ENCODE data around the gene DDX50.
A peak's percentile ranks its signal among the peaks of the same experiment; 100 is the strongest.
"Not testable (repeated sequence)": the region's sequence is repeated elsewhere in the genome, so short reads cannot be mapped to it uniquely, and the experiment has no call there.

The DDX50 gene

DNA sequence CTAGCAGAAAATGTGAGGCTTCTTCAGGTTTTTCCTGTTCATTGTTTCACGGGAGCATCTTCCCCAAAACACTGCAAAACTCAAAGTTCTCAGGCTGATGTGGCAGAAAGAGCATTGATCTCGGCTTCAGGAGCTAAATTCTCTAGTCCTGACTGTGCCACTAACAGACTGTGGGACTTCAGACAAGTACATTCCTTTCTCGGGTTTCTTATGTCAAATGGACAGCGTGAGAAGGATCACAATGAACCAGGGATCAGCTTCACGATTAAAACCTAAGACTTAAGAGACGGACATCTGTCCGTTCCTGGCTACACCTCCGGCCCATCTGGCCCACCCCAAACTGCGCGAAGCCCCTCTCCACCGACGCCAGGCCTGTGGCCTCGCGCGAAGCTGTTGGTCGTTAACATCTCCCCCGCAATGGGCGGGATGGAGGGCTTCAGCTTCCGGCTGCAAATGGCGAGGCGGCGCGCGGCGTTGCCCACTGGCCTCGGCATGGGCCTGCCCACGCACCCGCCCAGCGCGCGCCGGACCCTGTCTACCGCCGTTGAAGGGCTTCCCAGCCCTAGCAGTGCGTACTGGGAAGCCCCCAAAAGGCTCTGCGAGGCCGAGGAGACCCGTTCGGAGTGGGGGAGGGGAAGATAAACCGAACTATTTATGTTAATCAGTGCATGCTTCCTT lies 549 bp upstream of the DDX50 start:
- DNase-seq (ENCODE audit: low read depth in 3 of 3), result no peak

DNA sequence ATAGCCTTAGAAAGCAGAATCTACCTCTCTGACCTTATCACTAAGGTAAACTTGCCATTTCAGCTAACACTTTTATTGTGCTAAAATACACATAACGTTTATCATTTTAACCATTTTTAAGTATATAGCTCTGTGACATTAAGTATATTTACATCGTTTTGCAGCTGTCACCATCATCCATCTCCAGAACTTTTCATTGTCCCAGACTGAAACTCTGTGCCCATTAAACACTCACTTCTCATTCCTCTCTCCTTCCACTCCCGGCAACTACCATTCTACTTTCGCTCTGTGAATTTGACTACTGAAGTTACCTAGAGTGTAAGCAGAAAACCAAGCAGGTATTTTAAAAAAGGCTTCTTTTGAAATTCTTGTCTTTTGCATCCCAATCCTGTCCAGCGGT lies 1.3 kb downstream of the DDX50 start:
- no peak for DNase-seq (ENCODE audit: low read depth in 3 of 3)

DNA sequence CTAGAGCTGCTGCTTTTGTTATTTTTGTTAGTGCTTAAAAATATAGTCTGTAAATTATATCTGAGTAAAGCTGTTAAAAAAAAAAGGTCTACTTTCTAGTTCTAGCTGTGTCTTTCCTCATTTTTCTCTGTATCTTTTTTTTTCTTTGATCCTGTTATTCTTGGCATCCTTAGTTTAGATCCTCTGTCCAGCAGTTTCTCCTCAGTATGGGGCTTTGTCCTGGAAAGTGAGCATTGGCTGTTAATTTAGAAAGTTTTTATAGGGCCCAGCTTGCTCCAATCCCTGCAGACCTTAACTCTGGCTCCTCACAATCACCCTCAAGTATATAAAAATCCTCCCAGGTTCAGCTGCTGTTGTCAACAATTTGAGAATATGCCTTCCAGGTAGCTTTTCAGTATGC lies 23.5 kb downstream of the DDX50 start:
- no peak for DNase-seq (ENCODE audit: low read depth in 3 of 3)

DNA sequence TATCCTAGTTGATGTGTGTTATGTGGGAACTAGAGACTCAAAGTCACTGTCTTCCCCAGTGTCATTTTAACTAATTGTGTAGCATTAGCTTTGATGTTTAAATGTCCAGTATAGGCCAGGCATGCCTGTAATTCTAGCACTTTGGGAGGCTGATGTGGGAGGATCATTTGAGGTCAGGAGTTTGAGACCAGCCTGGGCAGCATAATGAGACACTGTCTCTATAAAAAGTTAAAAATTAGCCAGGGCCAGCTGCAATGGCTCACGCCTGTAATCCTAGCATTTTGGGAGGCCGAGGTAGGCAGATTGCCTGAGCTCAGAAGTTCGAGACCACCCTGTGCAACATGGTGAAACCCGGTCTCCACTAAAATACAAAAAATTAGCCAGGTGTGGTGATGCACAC lies 24.4 kb downstream of the DDX50 start:
- no peak for DNase-seq (ENCODE audit: low read depth in 3 of 3)

DNA sequence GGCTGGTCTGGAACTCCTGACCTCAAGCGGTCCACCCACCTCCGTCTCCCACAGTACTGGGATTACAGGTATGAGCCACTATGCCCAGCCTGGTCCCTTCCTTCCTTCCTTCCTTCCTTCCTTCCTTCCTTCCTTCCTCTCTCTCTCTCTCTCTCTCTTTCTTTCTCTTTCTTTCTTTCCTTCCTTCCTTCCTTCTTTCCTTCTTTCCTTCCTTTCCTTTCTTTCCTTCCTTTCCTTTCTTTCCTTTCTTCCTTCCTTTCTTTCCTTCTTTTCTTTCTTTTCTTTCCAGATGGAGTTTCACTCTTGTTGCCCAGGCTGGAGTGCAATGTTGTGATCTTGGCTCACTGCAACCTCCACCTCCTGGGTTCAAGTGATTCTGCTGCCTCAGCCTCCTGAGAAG lies 28.0 kb downstream of the DDX50 start:
- not testable (repeated sequence) for DNase-seq (ENCODE audit: low read depth in 3 of 3)

DNA sequence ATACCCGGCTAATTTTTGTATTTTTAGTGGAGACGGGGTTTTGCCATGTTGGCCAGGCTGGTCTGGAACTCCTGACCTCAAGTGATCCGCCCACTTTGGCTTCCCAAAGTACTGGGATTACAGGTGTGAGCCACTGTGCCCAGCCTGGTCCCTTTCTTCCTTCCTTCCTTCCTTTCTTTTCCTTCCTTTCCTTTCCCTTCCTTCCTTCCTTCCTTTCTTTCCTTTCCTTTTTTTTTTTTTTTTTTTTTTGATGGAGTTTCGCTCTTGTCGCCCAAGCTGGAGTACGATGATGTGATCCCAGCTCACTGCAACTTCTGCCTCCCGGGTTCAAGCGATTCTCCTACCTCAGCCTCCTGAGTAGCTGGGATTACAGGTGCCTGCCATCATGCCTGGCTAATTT lies 28.8 kb downstream of the DDX50 start:
- DNase-seq (ENCODE audit: low read depth in 3 of 3), result not testable (repeated sequence)

DNA sequence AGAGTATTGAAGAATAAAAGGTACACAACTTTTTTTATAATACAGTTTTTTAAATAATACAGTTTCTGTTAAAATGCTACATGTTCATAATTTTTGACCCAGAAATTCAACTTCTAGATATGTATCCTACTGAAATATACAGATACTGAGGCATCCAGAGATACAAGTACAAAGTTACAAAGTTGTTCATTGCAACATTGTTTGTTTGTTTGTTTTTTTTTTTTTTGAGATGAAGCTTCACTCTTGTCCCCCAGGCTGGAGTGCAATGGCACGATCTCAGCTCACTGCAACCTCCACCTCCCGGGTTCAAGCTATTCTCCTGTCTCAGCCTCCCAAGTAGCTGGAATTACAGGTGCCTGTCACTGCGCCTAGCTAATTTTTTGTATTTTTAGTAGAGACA lies 31.7 kb downstream of the DDX50 start:
- not testable (repeated sequence) for DNase-seq (ENCODE audit: low read depth in 3 of 3)

DNA sequence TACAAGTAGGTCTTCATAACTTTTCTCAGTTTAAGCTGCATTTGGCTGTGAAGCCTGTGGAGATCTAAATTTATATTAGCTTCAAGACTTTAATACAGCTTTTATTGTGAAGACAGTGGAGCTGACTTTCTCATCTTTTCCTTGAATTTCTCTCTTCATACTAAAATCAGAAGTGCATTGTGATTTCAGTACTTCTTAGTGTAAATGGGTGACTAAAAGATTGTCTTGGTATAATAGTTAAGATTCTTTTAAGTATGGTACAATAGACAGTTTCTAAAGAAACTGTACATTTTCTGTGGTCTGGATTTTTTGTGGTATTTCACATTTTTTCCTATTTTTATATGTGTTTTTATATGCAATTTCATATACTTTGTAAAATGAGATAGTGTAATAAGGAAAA lies 33.9 kb downstream of the DDX50 start:
- DNase-seq (ENCODE audit: low read depth in 3 of 3), result no peak

DNA sequence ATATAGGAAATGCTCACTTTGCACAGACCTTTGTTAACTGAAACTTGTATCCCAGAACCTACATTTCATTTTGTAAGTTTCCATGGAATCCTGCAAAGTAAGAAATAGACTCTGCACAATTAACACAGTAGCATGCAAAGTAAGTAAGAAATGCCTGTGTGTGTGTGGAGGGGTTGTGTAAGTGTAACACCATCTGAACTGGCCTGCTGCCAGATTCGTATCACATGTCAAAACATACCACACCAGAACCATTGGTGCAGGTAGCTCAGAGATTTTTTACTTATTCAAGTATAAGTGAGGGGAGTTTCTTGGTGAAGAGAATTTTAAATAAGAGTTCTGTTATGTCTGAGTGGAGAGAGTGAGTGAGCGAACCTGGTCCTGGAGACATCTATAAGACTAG lies 37.0 kb downstream of the DDX50 start:
- DNase-seq (ENCODE audit: low read depth in 3 of 3), result no peak

DNA sequence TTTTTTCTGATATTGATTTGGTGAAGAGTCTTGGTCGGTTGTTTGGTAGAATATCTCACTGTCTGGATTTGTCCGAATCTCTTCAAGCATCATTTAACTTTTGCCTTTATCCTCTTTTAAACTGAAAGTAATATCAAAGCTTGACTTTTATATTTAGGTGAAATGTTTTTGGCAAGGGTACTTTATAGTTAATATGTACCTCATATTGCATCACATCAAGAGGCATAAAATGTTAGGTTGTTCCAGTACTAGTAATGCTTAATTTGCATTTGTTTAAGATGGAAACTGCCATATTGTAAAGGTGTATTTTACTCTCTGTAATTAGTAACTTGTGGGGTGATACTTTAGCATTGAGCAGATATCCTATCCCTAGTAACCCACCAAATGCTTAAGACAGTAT lies 37.8 kb downstream of the DDX50 start:
- no peak for DNase-seq (ENCODE audit: low read depth in 3 of 3)

DNA sequence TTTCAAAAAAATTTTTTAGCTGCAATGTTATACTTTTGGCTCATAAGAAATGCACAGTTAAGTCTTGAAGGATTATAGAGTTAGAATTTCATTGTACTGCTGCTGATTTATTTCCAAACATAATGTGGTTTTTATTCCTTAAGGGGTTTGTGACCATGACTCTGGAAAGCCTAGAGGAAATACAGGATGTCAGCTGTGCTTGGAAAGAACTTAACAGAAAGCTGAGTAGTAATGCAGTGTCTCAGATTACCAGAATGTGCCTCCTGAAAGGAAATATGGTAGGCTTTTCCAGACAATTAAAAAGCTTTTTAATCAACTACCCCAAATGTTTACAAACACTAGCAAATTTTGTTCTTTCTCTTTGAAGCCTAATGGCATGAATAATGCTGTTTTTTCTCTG lies 39.8 kb downstream of the DDX50 start:
- not testable (repeated sequence) for DNase-seq (ENCODE audit: low read depth in 3 of 3)

DNA sequence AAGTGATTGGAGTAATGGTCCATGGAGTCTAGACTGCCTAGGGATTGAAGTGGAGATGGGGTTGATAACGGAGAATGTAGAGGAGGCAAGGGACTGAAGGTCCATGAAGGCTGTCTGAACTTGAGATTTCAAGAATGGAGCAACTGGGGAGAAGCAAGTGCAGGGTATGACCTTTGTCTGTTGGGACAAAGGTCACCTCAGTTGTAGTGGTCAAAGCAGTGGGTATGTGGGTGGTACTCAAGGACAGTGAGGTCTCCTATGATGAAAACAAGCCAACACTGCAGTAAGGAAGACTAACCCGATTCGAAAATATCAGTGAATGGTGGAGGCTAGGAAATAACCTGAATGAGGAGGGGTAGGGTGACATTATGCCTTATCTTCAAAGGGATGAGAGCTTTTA lies 49.5 kb downstream of the DDX50 start:
- DNase-seq (ENCODE audit: low read depth in 3 of 3), result no peak

DNA sequence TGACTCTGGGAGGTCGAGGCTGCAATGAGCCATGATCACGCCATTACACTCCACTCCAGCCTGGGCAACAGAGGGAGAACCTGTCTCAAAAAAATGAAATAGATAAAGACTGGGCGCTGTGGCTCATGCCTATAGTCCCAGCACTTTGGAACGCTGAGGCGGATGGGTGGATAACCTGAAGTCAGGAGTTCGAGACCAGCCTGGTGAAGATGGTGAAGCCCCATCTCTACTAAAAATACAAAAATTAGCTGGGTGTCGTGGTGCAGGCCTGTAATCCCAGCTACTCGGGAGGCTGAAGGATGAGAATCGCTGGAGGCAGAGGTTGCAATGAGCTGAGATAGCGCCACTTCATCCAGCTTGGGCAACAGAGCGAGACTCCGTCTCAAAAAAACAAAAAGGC lies 53.8 kb downstream of the DDX50 start:
- no peak for DNase-seq (ENCODE audit: low read depth in 3 of 3)

DNA sequence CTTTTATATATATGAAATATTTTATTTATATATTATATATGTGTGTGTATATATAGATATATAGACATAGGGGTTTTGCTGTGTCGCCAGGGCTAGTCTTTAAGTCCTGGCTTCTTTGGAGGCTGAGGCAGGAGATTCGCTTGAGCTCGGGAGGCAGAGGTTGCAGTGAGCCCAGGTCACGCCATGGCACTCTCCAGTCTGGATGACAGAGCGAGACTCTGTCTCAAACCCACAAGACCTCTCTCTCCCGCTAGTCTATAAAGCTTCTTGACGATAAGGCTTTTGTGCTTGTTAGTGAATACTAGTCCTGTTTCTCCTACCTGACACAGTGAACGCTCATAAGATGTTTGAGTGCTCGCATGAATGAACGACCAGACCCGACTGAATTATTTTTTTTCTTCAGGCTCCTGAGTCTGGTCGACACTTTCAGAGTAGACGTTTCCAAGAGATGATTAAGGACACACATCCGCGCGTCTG lies 54.3 kb downstream of the DDX50 start:
- no peak for DNase-seq (ENCODE audit: low read depth in 3 of 3)

DNA sequence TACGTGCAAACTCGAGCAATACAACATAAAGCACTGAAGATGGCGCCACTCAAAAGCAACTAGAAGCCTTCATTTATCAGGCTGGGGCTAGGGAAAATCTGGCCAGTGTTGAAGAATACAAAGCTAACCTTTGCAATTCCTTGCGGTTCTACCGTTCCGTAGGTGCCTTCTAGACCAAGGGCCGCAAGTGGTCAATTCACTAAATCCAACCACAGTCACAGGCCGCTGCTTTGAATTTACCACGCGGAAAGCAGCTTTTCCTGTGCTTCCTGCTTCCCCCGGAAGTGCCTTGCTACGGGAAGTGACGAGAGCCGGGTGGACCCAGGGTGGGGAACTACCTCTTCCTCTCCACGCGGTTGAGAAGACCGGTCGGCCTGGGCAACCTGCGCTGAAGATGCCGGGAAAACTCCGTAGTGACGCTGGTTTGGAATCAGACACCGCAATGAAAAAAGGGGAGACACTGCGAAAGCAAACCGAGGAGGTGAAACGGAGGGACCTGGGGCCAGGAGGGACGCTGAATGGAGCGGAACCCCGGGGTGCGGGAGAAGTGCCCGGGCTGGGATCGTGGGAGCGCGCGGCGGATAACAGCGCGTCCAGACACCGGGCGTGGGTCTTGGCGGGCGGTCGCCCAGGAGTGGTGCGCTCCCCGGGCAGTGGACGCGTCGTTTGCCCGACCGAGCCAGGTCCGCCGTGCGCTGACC lies 54.9 kb downstream of the DDX50 start, which contains the start of gene DDX21:
TSS of gene DDX21 (plus strand) at position 339 of the 701 bp plus-strand sequence. CDS start at position 395, 56 bp downstream.
- peak; percentile 71 to 84 (median 78) for DNase-seq (ENCODE audit: low read depth in 3 of 3)

DNA sequence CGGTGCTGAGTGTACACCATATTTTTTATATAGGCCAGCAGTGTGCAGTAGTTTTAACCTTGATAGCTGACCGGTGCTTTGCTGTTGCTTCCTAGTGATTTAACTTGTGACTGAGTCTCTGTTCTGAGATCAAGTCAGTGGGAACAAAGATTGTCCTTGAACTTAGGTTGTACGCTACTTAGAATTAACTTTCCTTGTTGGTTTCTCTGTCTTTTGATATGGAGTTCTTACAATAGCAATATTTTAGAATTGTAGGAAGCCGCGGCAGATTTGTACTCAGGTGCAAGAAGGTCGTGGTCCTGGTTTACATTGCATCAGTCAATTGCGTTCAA lies 56.1 kb downstream of the DDX50 start:
- DNase-seq (ENCODE audit: low read depth in 3 of 3), result no peak

DNA sequence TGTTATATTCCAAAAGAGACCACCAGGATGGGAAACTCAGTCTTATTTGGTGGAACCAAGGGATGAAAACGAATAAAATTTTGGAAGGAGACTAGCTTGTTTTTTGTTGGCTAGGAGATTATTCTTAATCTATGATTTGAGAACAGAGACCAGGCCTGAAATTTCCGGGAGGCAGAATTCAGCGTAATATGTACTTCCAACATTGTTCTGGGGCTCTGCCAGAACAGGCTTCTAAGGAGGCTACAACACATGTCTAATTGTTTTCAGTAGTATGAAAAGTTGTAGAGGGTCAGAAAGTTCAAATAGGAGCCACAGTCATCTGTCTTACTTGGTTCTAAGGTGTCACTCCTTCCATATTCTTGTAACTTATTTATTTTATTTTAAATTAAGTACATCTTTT lies 56.5 kb downstream of the DDX50 start:
- no peak for DNase-seq (ENCODE audit: low read depth in 3 of 3)

DNA sequence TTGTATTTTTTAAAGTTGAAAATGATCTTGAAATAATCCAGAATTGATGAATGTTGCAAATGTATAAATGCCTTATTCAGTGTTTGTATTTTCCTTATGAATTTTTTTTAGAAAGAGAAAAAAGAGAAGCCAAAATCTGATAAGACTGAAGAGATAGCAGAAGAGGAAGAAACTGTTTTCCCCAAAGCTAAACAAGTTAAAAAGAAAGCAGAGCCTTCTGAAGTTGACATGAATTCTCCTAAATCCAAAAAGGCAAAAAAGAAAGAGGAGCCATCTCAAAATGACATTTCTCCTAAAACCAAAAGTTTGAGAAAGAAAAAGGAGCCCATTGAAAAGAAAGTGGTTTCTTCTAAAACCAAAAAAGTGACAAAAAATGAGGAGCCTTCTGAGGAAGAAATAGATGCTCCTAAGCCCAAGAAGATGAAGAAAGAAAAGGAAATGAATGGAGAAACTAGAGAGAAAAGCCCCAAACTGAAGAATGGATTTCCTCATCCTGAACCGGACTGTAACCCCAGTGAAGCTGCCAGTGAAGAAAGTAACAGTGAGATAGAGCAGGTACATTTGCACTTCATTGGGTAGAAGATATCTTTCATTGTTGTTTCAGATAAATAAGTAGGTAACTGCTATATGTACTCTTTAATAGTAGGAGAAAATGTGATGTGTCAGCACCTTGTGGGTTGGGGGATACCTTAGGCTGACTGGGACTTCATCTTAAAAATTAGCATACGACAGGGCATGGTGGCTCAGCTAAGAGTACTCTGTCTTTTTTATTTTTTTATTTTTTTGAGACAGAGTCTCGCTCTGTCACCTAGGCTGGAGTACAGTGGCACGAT lies 58.8 kb downstream of the DDX50 start:
- no peak for DNase-seq (ENCODE audit: low read depth in 3 of 3)

DNA sequence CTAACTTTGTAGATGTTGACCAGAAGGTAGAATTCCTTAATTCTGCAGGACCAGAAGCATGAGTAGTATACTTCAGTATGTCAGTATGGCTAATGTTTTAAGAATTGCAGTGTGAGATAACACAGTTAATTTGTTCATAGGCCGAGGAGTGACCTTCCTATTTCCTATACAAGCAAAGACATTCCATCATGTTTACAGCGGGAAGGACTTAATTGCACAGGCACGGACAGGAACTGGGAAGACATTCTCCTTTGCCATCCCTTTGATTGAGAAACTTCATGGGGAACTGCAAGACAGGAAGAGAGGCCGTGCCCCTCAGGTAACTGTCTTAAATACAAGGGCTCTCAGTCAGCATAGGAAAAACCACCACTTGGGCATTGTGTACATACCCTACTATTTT lies 62.0 kb downstream of the DDX50 start:
- no peak for DNase-seq (ENCODE audit: low read depth in 3 of 3)

DNA sequence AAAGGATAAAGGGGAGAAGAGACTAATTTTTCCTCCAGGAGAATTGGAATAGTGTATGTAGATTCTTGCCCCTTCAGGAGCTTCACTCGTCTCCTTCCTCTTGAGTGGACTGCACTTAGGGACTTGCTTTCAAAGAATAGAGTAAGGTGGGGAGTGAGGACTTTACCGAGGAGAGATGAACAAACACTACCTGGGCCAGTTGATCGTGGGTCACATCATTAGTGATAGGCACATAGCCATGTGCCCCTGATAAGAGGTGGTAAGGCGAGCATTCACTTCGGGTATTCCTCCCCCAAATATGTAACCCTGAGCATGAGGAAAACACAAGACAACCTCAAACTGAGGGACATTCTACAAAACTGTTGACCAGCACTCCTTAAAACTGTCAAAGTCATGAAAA lies 72.9 kb downstream of the DDX50 start:
- no peak for DNase-seq (ENCODE audit: low read depth in 3 of 3)

DNA sequence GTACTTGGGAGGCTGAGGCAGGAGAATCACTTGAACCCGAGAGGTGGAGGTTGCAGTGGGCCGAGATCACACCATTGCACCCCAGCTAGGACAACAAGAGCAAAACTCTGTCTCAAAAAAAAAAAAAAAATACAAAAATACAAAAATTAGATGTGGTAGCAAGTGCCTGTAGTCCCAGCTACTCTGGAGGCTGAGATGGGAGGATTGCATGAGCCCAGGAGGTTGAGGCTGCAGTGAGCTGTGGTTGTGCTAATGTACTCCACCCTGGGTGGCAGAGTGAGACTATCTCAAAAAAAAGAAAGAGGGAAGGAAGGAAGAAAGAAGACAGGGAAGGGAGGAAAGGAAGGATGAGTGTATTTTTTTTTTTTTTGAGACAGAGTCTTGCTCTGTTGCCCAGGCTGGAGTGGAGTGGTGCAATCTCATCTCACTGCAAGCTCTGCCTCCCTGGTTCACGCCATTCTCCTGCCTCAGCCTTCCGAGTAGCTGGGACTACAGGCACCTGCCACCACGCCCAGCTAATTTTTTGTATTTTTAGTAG lies 74.9 kb downstream of the DDX50 start:
- not testable (repeated sequence) for DNase-seq (ENCODE audit: low read depth in 3 of 3)

DNA sequence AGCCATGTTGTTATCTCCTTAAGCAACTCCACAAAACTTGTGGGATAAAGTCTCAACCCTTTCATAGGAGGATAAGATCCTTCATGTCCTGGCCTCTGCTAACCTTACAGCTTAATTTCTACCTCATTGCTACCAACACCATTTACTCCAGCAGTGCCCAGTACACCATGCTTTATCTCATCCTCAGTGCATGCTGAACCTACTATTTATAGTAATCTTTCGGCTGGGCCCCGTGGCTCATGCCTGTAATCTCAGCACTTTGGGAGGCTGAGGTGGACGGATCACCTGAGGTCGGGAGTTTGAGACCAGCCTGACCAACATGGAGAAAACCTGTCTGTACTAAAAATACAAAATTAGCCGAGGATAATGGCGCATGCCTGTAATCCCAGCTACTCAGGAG lies 78.6 kb downstream of the DDX50 start:
- not testable (repeated sequence) for DNase-seq (ENCODE audit: low read depth in 3 of 3)
